Measurements from ENCODE around the gene PVALEF. TPM values are rescaled to one million over a fixed set of nuclear protein-coding genes. Genes with fewer than 3 reads are reported as not detected.
A peak's percentile ranks its signal among the peaks of the same experiment; 100 is the strongest.
"Not testable (repeated sequence)": the region's sequence is repeated elsewhere in the genome, so short reads cannot be mapped to it uniquely, and the experiment has no call there.

Gene PVALEF
- total RNA-seq, 1 donor from 2014 or later = not detected

- ATAC-seq = peak; percentile 12
Measured at GRCh38 chr17:81221842-81222619, 56.7 kb downstream of the PVALEF start.

GRCh38 chr17:81222620-81222905 is 57.3 kb downstream of the PVALEF start:
- peak; percentile 2 for ATAC-seq

GRCh38 chr17:81222906-81223761 is 57.8 kb downstream of the PVALEF start, which contains the start of gene CEP131:
CEP131 (minus strand) TSS chr17:81222965; CDS start chr17:81220056, 2,909 bp downstream.
- ATAC-seq = peak; percentile 97

- ATAC-seq = no peak
Measured at GRCh38 chr17:81223762-81224130, 58.4 kb downstream of the PVALEF start.

- ATAC-seq = not testable (repeated sequence)
Measured at GRCh38 chr17:81227630-81228029, 62.3 kb downstream of the PVALEF start.

GRCh38 chr17:81228420-81228819 is 63.1 kb downstream of the PVALEF start:
- ATAC-seq = peak; percentile 3

GRCh38 chr17:81228834-81229665 is 63.7 kb downstream of the PVALEF start:
- ATAC-seq = peak; percentile 4

- no peak for ATAC-seq
Measured at GRCh38 chr17:81229666-81229920, 64.3 kb downstream of the PVALEF start.

- peak; percentile 5 for ATAC-seq
Measured at GRCh38 chr17:81230043-81230820, 64.9 kb downstream of the PVALEF start.

GRCh38 chr17:81231121-81231645 is 65.9 kb downstream of the PVALEF start:
- no peak for ATAC-seq

- no peak for ATAC-seq
Measured at GRCh38 chr17:81231766-81232581, 66.7 kb downstream of the PVALEF start.

Other genes starting within 250 kb of the PVALEF start
- 22.2 TPM for gene CHMP6, start 173.7 kb upstream of the PVALEF start, total RNA-seq
- gene BAIAP2, start 130.4 kb upstream of the PVALEF start, total RNA-seq = 111 TPM
- 0.56 TPM for gene AATK, start 714 bp downstream of the PVALEF start, total RNA-seq
- 2.7 TPM for gene CEP131, start 57.5 kb downstream of the PVALEF start, total RNA-seq
- 13.1 TPM for gene TEPSIN, start 73.5 kb downstream of the PVALEF start, total RNA-seq
- 41.2 TPM for gene NDUFAF8, start 73.8 kb downstream of the PVALEF start, total RNA-seq
- gene SLC38A10, start 129.8 kb downstream of the PVALEF start, total RNA-seq = 24.6 TPM
- gene BAHCC1, start 229.9 kb downstream of the PVALEF start, total RNA-seq = 4.2 TPM

All from esophagus mucosa (tissue), 1 donor.